IPS-20b (cell line): ENCODE measurements around the gene NDOR1.
A peak's percentile ranks its signal among the peaks of the same experiment; 100 is the strongest.
"Not testable (repeated sequence)": the region's sequence is repeated elsewhere in the genome, so short reads cannot be mapped to it uniquely, and the experiment has no call there.

Experiments
- H3K27ac ChIP-seq: one replicate; pipeline ENCODE4 v1.5.1; 2013; ENCODE audit warnings: low read length
- H3K27me3 ChIP-seq: 2 replicates; pipeline ENCODE4 v1.6.1; 2013; ENCODE audit warnings: mild to moderate bottlenecking, low read length, inconsistent platforms; ENCODE audit not compliant: insufficient read depth
- H3K36me3 ChIP-seq: 2 replicates; pipeline ENCODE4 v1.6.1; 2013; ENCODE audit warnings: low read depth, mild to moderate bottlenecking, inconsistent platforms, low read length, moderate library complexity; ENCODE audit not compliant: insufficient read depth
- H3K4me1 ChIP-seq: 2 replicates; pipeline ENCODE4 v1.6.1; 2013; ENCODE audit warnings: mild to moderate bottlenecking, control low read depth, inconsistent platforms, low read length, moderate library complexity; ENCODE audit not compliant: insufficient read depth
- H3K4me3 ChIP-seq: 2 replicates; pipeline ENCODE4 v1.5.1; 2013; ENCODE audit warnings: mild to moderate bottlenecking, low read length, inconsistent platforms
- H3K9ac ChIP-seq: 2 replicates; pipeline ENCODE4 v1.6.1; 2013; ENCODE audit warnings: low read depth, mild to moderate bottlenecking, inconsistent platforms, low read length, moderate library complexity
- H3K9me3 ChIP-seq: 2 replicates; pipeline ENCODE4 v1.6.1; 2013; ENCODE audit warnings: mild to moderate bottlenecking, low read depth, low read length, inconsistent platforms; ENCODE audit not compliant: insufficient read depth

NDOR1 gene

GRCh38 chr9:137235424-137236237 is 30.1 kb downstream of the NDOR1 start:
- no peak overlapping the region for H3K27ac ChIP-seq
- no peak overlapping the region for H3K9ac ChIP-seq
- peaks cover 5% of the 10 kb centered on the region; the same call in 1 of the 2 replicates for H3K4me1 ChIP-seq
- no peaks in the 10 kb centered on the region for H3K9me3 ChIP-seq
- H3K4me3 ChIP-seq: no peak overlapping the region
- no peaks in the 10 kb centered on the region for H3K27me3 ChIP-seq
- no peaks in the 10 kb centered on the region for H3K36me3 ChIP-seq

- H3K36me3 ChIP-seq: no peaks in the 10 kb centered on the region
- no peak overlapping the region for H3K4me3 ChIP-seq
- H3K4me1 ChIP-seq: peaks cover 5% of the 10 kb centered on the region; the same call in 1 of the 2 replicates
- no peak overlapping the region for H3K27ac ChIP-seq
- H3K27me3 ChIP-seq: no peaks in the 10 kb centered on the region
- no peaks in the 10 kb centered on the region for H3K9me3 ChIP-seq
- no peak overlapping the region for H3K9ac ChIP-seq
These were observed 30.9 kb downstream of the NDOR1 start for GRCh38 chr9:137236238-137236935.

GRCh38 chr9:137236936-137237421 is 31.5 kb downstream of the NDOR1 start:
- Histone ChIP-seq H3K4me1 (peaks cover 5% of the 10 kb centered on the region; the same call in 1 of the 2 replicates), H3K36me3 (peaks cover under 1% of the 10 kb centered on the region), H3K27me3 (no peaks in the 10 kb centered on the region), H3K9me3 (no peaks in the 10 kb centered on the region), H3K27ac (no peak overlapping the region), H3K9ac (no peak overlapping the region), H3K4me3 (no peak overlapping the region)

GRCh38 chr9:137237759-137238726 is 32.5 kb downstream of the NDOR1 start:
- no peaks in the 10 kb centered on the region for H3K27me3 ChIP-seq
- no peak overlapping the region for H3K27ac ChIP-seq
- H3K9ac ChIP-seq: no peak overlapping the region
- peaks cover 11% of the 10 kb centered on the region for H3K36me3 ChIP-seq
- H3K4me3 ChIP-seq: no peak overlapping the region
- H3K9me3 ChIP-seq: no peaks in the 10 kb centered on the region
- H3K4me1 ChIP-seq: peaks cover 5% of the 10 kb centered on the region

- H3K9ac ChIP-seq: peak overlapping the region; percentile 86; the same call in 1 of the 2 replicates
- peak overlapping the region; percentile 46 for H3K27ac ChIP-seq
- H3K36me3 ChIP-seq: peaks cover 21% of the 10 kb centered on the region
- H3K4me3 ChIP-seq: peak overlapping the region; percentile 85
- not testable (repeated sequence) for H3K4me1 ChIP-seq, H3K27me3 ChIP-seq, H3K9me3 ChIP-seq
These were observed 34.2 kb downstream of the NDOR1 start for GRCh38 chr9:137239541-137240200.

GRCh38 chr9:137240318-137240840 is 34.9 kb downstream of the NDOR1 start:
- Histone ChIP-seq H3K9me3 (no peaks in the 10 kb centered on the region), H3K27ac (peak overlapping the region; percentile 46), H3K9ac (peak overlapping the region; percentile 86; the same call in 1 of the 2 replicates), H3K4me1 (peaks cover 10% of the 10 kb centered on the region), H3K36me3 (peaks cover 21% of the 10 kb centered on the region), H3K27me3 (no peaks in the 10 kb centered on the region), H3K4me3 (peak overlapping the region; percentile 85)

- H3K9me3 ChIP-seq: no peaks in the 10 kb centered on the region
- peak within 1 kb of the TSS; percentile 85 for H3K4me3 ChIP-seq
- H3K4me1 ChIP-seq: peaks cover 10% of the 10 kb centered on the region
- peak within 1 kb of the TSS; percentile 86 for H3K9ac ChIP-seq
- H3K36me3 ChIP-seq: peaks cover 21% of the 10 kb centered on the region
- H3K27me3 ChIP-seq: no peaks in the 10 kb centered on the region
- H3K27ac ChIP-seq: peak within 1 kb of the TSS; percentile 46
These were observed 35.5 kb downstream of the NDOR1 start, which contains the start of gene TUBB4B for GRCh38 chr9:137240841-137241489. TUBB4B (plus strand) TSS chr9:137241287; CDS start chr9:137241361, 74 bp downstream.

- Histone ChIP-seq H3K4me3 (peak overlapping the region; percentile 79), H3K9me3 (no peaks in the 10 kb centered on the region), H3K27me3 (no peaks in the 10 kb centered on the region), H3K4me1 (peaks cover 10% of the 10 kb centered on the region), H3K36me3 (peaks cover 21% of the 10 kb centered on the region), H3K27ac (no peak overlapping the region), H3K9ac (peak overlapping the region; percentile 71)
These were observed 36.2 kb downstream of the NDOR1 start for GRCh38 chr9:137241490-137242268.

GRCh38 chr9:137242269-137243203 is 37.0 kb downstream of the NDOR1 start:
- Histone ChIP-seq H3K9ac (peak overlapping the region; percentile 71; the same call in 1 of the 2 replicates), H3K4me1 (peaks cover 5% of the 10 kb centered on the region)

More at GRCh38 chr9:137242269-137243203, 37.0 kb downstream of the NDOR1 start:
- peaks cover 21% of the 10 kb centered on the region for H3K36me3 ChIP-seq
- H3K27me3 ChIP-seq: no peaks in the 10 kb centered on the region
- H3K4me3 ChIP-seq: peak overlapping the region; percentile 79
- no peaks in the 10 kb centered on the region for H3K9me3 ChIP-seq
- no peak overlapping the region for H3K27ac ChIP-seq
